Smooth muscle cell (in vitro differentiated cells): ENCODE results near the gene HBG1. TPM values are rescaled to one million over a fixed set of nuclear protein-coding genes. Genes with fewer than 3 reads are reported as not detected.

Experiments
- DNase-seq: peaks from one replicate; lab custom pipeline; 2025; ENCODE audit not compliant: unreplicated experiment; lab: John Stamatoyannopoulos, UW
- H2AFZ ChIP-seq: fragments of 200-600 bp; sonication (generic); 2 replicates; pipeline ENCODE4 v1.6.0; 2016; ENCODE audit warnings: antibody characterized with exemption, low read depth, mild to moderate bottlenecking
- H3F3A ChIP-seq: fragments of 200-600 bp; sonication (generic); 2 replicates; pipeline ENCODE4 v1.6.0; 2017; ENCODE audit warnings: antibody characterized with exemption, low read depth
- H3K27ac ChIP-seq: fragments of 200-600 bp; sonication (generic); 2 replicates; pipeline ENCODE4 v1.5.1; 2016; ENCODE audit warnings: low read depth, mild to moderate bottlenecking
- H3K27me3 ChIP-seq: fragments of 200-600 bp; sonication (generic); 2 replicates; pipeline ENCODE4 v1.6.1; 2016; ENCODE audit warnings: low read depth, mild to moderate bottlenecking
- H3K36me3 ChIP-seq: fragments of 200-600 bp; sonication (generic); 2 replicates; pipeline ENCODE4 v1.5.1; 2016; ENCODE audit warnings: low read depth
- H3K4me1 ChIP-seq: fragments of 200-600 bp; sonication (generic); 2 replicates; pipeline ENCODE4 v1.5.1; 2016; ENCODE audit warnings: low read depth
- H3K4me2 ChIP-seq: fragments of 200-600 bp; sonication (generic); 2 replicates; pipeline ENCODE4 v1.6.0; 2016; ENCODE audit warnings: mild to moderate bottlenecking
- H3K4me3 ChIP-seq: fragments of 200-600 bp; sonication (generic); 2 replicates; pipeline ENCODE4 v1.5.1; 2016; ENCODE audit warnings: mild to moderate bottlenecking
- H3K79me2 ChIP-seq: fragments of 200-600 bp; sonication (generic); 2 replicates; pipeline ENCODE4 v1.6.0; 2016; ENCODE audit warnings: low read depth, mild to moderate bottlenecking
- H3K9ac ChIP-seq: fragments of 200-600 bp; sonication (generic); 2 replicates; pipeline ENCODE4 v1.6.0; 2016; ENCODE audit warnings: low read depth
- H3K9me3 ChIP-seq: fragments of 200-600 bp; sonication (generic); replicated peaks from 2 replicates; pipeline ENCODE4 v1.5.1; 2016; ENCODE audit warnings: low read depth
- H4K20me1 ChIP-seq: fragments of 200-600 bp; sonication (generic); 2 replicates; pipeline ENCODE4 v1.6.0; 2016; ENCODE audit warnings: low read depth
- CTCF ChIP-seq: fragments of 200-600 bp; sonication (generic); IDR thresholded peaks from 2 replicates; pipeline ENCODE4 v1.5.1; 2017; ENCODE audit warnings: borderline replicate concordance, mild to moderate bottlenecking, antibody characterized with exemption; ENCODE audit not compliant: insufficient read depth, poor library complexity, severe bottlenecking
- WGBS: methylation state at CpG from one replicate; pipeline ENCODE4 v1.1.7; 2016; ENCODE audit warnings: low lambda C conversion rate; 5-methylcytosine and 5-hydroxymethylcytosine counted together
- polyA plus RNA-seq: library from polyadenylated mRNA; unstranded; fragments of >200 nt; fragmentation: Nextera tagmentation; extraction: Ambion mirVana; gene quantifications from 2 replicates; pipeline ENCODE4 v1.2.1, GENCODE V29; 2016
- total RNA-seq: library from RNA; depleted of rRNA; stranded (reverse); fragments of >200 nt; gene quantifications from 2 replicates; pipeline ENCODE4 v1.2.3, GENCODE V29; 2014

The HBG1 gene
- total and polyA plus RNA-seq, 2 experiments from 2014 or later = not detected

GRCh38 chr11:5288906-5289550 lies 39.4 kb upstream of the HBG1 start:
- 72% methylated on average over 6 of the region's 6 CpGs for WGBS
- TF ChIP-seq CTCF = no peak
- DNase-seq = no peak
- Histone ChIP-seq H3K36me3 (no peaks in the 10 kb centered on the region), H3K27ac (peak overlapping the region; percentile 10), H3F3A (no peaks in the 10 kb centered on the region), H3K27me3 (no peaks in the 10 kb centered on the region), H3K4me3 (no peak overlapping the region), H3K9me3 (no peaks in the 10 kb centered on the region), H3K79me2 (no peaks in the 10 kb centered on the region), H4K20me1 (no peaks in the 10 kb centered on the region), H3K9ac (no peak overlapping the region), H3K4me1 (no peaks in the 10 kb centered on the region), H2AFZ (no peak overlapping the region), H3K4me2 (no peak overlapping the region)

DNA sequence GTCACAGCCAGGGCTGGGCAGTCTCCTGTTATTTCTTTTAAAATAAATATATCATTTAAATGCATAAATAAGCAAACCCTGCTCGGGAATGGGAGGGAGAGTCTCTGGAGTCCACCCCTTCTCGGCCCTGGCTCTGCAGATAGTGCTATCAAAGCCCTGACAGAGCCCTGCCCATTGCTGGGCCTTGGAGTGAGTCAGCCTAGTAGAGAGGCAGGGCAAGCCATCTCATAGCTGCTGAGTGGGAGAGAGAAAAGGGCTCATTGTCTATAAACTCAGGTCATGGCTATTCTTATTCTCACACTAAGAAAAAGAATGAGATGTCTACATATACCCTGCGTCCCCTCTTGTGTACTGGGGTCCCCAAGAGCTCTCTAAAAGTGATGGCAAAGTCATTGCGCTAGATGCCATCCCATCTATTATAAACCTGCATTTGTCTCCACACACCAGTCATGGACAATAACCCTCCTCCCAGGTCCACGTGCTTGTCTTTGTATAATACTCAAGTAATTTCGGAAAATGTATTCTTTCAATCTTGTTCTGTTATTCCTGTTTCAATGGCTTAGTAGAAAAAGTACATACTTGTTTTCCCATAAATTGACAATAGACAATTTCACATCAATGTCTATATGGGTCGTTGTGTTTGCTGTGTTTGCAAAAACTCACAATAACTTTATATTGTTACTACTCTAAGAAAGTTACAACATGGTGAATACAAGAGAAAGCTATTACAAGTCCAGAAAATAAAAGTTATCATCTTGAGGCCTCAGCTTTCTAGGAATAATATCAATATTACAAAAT lies 38.6 kb upstream of the HBG1 start:
- H3K9ac ChIP-seq = no peak overlapping the region

GRCh38 chr11:5286901-5287300 lies 37.2 kb upstream of the HBG1 start:
- Histone ChIP-seq H3K36me3 (no peaks in the 10 kb centered on the region), H3K9ac (no peak overlapping the region), H3K4me3 (no peak overlapping the region), H3F3A (no peaks in the 10 kb centered on the region), H3K27me3 (no peaks in the 10 kb centered on the region), H2AFZ (no peak overlapping the region), H3K79me2 (no peaks in the 10 kb centered on the region), H3K4me2 (no peak overlapping the region), H3K9me3 (no peaks in the 10 kb centered on the region), H3K27ac (no peak overlapping the region), H3K4me1 (no peaks in the 10 kb centered on the region), H4K20me1 (no peaks in the 10 kb centered on the region)
- 75% methylated on average over 3 of the region's 3 CpGs for WGBS
- TF ChIP-seq CTCF = no peak
- DNase-seq = no peak

More for the DNA sequence above, 38.6 kb upstream of the HBG1 start:
- H3F3A ChIP-seq = no peaks in the 10 kb centered on the region
- no peak for TF ChIP-seq CTCF
- no peaks in the 10 kb centered on the region for H3K4me1 ChIP-seq
- DNase-seq = no peak
- no peak overlapping the region for H3K4me2 ChIP-seq
- H3K36me3 ChIP-seq = no peaks in the 10 kb centered on the region
- no peaks in the 10 kb centered on the region for H3K27me3 ChIP-seq
- no peak overlapping the region for H2AFZ ChIP-seq
- 71% methylated on average over 7 of the region's 7 CpGs for WGBS
- no peak overlapping the region for H3K4me3 ChIP-seq
- no peak overlapping the region for H3K27ac ChIP-seq
- no peaks in the 10 kb centered on the region for H3K9me3 ChIP-seq
- H3K79me2 ChIP-seq = no peaks in the 10 kb centered on the region
- no peaks in the 10 kb centered on the region for H4K20me1 ChIP-seq
